Peyer's patch (tissue), 4 donors: Measurements from ENCODE around the gene FOXI1. TPM values are rescaled to one million over a fixed set of nuclear protein-coding genes. Genes with fewer than 3 reads are reported as not detected.

Experiments used
- DNase-seq, 3 donors: peaks; one replicate each; pipeline ENCODE4 v3.0.0-alpha.2; 2017 to 2019
- H3K27ac ChIP-seq, 4 donors: fragments of 200-600 bp; sonication (generic); one replicate each; pipeline ENCODE4 v1.5.1; 2016 to 2019
- H3K27me3 ChIP-seq, 2 donors: fragments of 200-600 bp; sonication (generic); one replicate each; pipeline ENCODE4 v1.5.1; 2019
- H3K36me3 ChIP-seq, 3 donors: fragments of 200-600 bp; sonication (generic); one replicate each; pipeline ENCODE4 v1.5.1; 2016 to 2019
- H3K4me1 ChIP-seq, 4 donors: fragments of 200-600 bp; sonication (generic); one replicate each; pipeline ENCODE4 v1.5.1; 2016 to 2019
- H3K4me3 ChIP-seq, 4 donors: fragments of 200-600 bp; sonication (generic); 1 replicate in 3 of 4; 2 replicates in 1 of 4; pipeline ENCODE4 v1.5.1; 2016 to 2019; ENCODE audit warnings: mild to moderate bottlenecking in 1 of 4
- H3K9me3 ChIP-seq, 4 donors: fragments of 200-600 bp; sonication (generic); one replicate each; pipeline ENCODE4 v1.5.1; 2016 to 2019; ENCODE audit warnings: mild to moderate bottlenecking in 1 of 4
- CTCF ChIP-seq, 6 experiments: fragments of 450-650 bp in 4 of 6; fragments of 200-600 bp in 2 of 6; sonication (generic) in 1 of 6; IDR thresholded peaks; one replicate each; pipeline ENCODE4 v1.5.1; 2017 to 2019; ENCODE audit warnings: antibody characterized with exemption in 6 of 6, mild to moderate bottlenecking in 3 of 6, moderate library complexity in 1 of 6
- POLR2A ChIP-seq, 2 donors: fragments of 450-650 bp; IDR thresholded peaks; one replicate each; pipeline ENCODE4 v1.5.1; 2017; ENCODE audit warnings: antibody characterized with exemption in 2 of 2, mild to moderate bottlenecking in 2 of 2, moderate library complexity in 2 of 2
- total RNA-seq, 4 donors: library from RNA; depleted of rRNA; stranded (reverse); fragments of >200 nt; gene quantifications; one replicate each; pipeline ENCODE4 v1.1.0, GENCODE V29; 2016

Gene FOXI1
- not detected for total RNA-seq

GRCh38 chr5:170105642-170106611 lies at the start of gene FOXI1:
FOXI1 (plus strand) TSS chr5:170105897; CDS start chr5:170105958, 61 bp downstream.
- H3K4me1 ChIP-seq, result no peaks in the 10 kb centered on the region
- H3K9me3 ChIP-seq, result no peaks in the 10 kb centered on the region
- no peaks in the 10 kb centered on the region for H3K27me3 ChIP-seq
- no peaks in the 10 kb centered on the region for H3K36me3 ChIP-seq
- TF ChIP-seq CTCF (IDR thresholded peaks at IDR 0.05) (no peak), POLR2A (IDR thresholded peaks at IDR 0.05) (no peak)
- no peak within 1 kb of the TSS for H3K4me3 ChIP-seq
- DNase-seq, result no peak
- no peak within 1 kb of the TSS for H3K27ac ChIP-seq

- Histone ChIP-seq H3K9me3 (no peaks in the 10 kb centered on the region), H3K4me3 (no peak overlapping the region), H3K27me3 (no peaks in the 10 kb centered on the region), H3K4me1 (no peaks in the 10 kb centered on the region), H3K36me3 (no peaks in the 10 kb centered on the region), H3K27ac (no peak overlapping the region)
- TF ChIP-seq CTCF (IDR thresholded peaks at IDR 0.05), result no peak
- no peak for TF ChIP-seq POLR2A (IDR thresholded peaks at IDR 0.05)
- DNase-seq, result no peak
These were observed 49.0 kb upstream of the FOXI1 start for GRCh38 chr5:170056561-170057267.

- no peak overlapping the region for H3K27ac ChIP-seq
- H3K27me3 ChIP-seq, result no peaks in the 10 kb centered on the region
- DNase-seq, result no peak
- H3K36me3 ChIP-seq, result no peaks in the 10 kb centered on the region
- no peak overlapping the region for H3K4me3 ChIP-seq
- H3K4me1 ChIP-seq, result no peaks in the 10 kb centered on the region
- H3K9me3 ChIP-seq, result no peaks in the 10 kb centered on the region
- no peak for TF ChIP-seq POLR2A (IDR thresholded peaks at IDR 0.05)
- TF ChIP-seq CTCF (IDR thresholded peaks at IDR 0.05), result no peak
These were observed 48.4 kb upstream of the FOXI1 start for GRCh38 chr5:170057311-170057710.

GRCh38 chr5:170059221-170059620 lies 46.5 kb upstream of the FOXI1 start:
- H3K9me3 ChIP-seq, result no peaks in the 10 kb centered on the region
- no peak overlapping the region for H3K4me3 ChIP-seq
- no peaks in the 10 kb centered on the region for H3K4me1 ChIP-seq
- DNase-seq, result no peak
- H3K36me3 ChIP-seq, result no peaks in the 10 kb centered on the region
- no peak overlapping the region for H3K27ac ChIP-seq
- H3K27me3 ChIP-seq, result no peaks in the 10 kb centered on the region
- TF ChIP-seq POLR2A (IDR thresholded peaks at IDR 0.05) (no peak), CTCF (IDR thresholded peaks at IDR 0.05) (no peak)

- DNase-seq, result no peak
- Histone ChIP-seq H3K9me3 (no peaks in the 10 kb centered on the region), H3K27ac (no peak overlapping the region), H3K4me3 (no peak overlapping the region), H3K4me1 (no peaks in the 10 kb centered on the region), H3K27me3 (no peaks in the 10 kb centered on the region), H3K36me3 (no peaks in the 10 kb centered on the region)
- no peak for TF ChIP-seq CTCF (IDR thresholded peaks at IDR 0.05)
- no peak for TF ChIP-seq POLR2A (IDR thresholded peaks at IDR 0.05)
These were observed 38.5 kb upstream of the FOXI1 start for GRCh38 chr5:170067152-170067551.
